Measurements from ENCODE around the gene INPP5F. TPM values are rescaled to one million over a fixed set of nuclear protein-coding genes. Genes with fewer than 3 reads are reported as not detected.
A peak's percentile ranks its signal among the peaks of the same experiment; 100 is the strongest.

The INPP5F gene
- total RNA-seq, 1 experiment from 2014 or later = 14.9 TPM

- peak; percentile 64 for DNase-seq (ENCODE audit: unreplicated experiment)
- POLR2A ChIA-PET = interaction anchor here (0.6 to 2.6 kb wide), 11 partner anchors 9 to 681 kb away, joined by 3 to 15 read pairs (median 4); partner anchors contain the start of genes BAG3, EIF3A, INPP5F and MCMBP
- TF ChIP-seq, protein P1, sequence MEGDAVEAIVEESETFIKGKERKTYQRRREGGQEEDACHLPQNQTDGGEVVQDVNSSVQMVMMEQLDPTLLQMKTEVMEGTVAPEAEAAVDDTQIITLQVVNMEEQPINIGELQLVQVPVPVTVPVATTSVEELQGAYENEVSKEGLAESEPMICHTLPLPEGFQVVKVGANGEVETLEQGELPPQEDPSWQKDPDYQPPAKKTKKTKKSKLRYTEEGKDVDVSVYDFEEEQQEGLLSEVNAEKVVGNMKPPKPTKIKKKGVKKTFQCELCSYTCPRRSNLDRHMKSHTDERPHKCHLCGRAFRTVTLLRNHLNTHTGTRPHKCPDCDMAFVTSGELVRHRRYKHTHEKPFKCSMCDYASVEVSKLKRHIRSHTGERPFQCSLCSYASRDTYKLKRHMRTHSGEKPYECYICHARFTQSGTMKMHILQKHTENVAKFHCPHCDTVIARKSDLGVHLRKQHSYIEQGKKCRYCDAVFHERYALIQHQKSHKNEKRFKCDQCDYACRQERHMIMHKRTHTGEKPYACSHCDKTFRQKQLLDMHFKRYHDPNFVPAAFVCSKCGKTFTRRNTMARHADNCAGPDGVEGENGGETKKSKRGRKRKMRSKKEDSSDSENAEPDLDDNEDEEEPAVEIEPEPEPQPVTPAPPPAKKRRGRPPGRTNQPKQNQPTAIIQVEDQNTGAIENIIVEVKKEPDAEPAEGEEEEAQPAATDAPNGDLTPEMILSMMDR (IDR thresholded peaks at IDR 0.05; ENCODE audit: unreplicated experiment) = no peak
- no peak overlapping the region for H3K4me3 Mint-ChIP-seq (ENCODE audit: unreplicated experiment)
- H3K27ac Mint-ChIP-seq (ENCODE audit: low read depth, unreplicated experiment) = no peak overlapping the region
- H3K36me3 Mint-ChIP-seq (ENCODE audit: insufficient read depth, unreplicated experiment) = peaks cover under 1% of the 10 kb centered on the region
- BruUV-seq (replicated peaks) = no TSS peak
- intact Hi-C loops (cut with micrococcal nuclease) = no loop called here
- H3K4me1 Mint-ChIP-seq (ENCODE audit: insufficient read depth, unreplicated experiment) = peaks cover 13% of the 10 kb centered on the region
- CTCF ChIA-PET = interaction anchor here (0.7 to 4.5 kb wide), 4 partner anchors 10 to 98 kb away, joined by 3 to 47 read pairs (median 4); no protein-coding TSS in a partner anchor
- no peaks in the 10 kb centered on the region for H3K9me3 Mint-ChIP-seq (ENCODE audit: unreplicated experiment)
- H3K27me3 Mint-ChIP-seq (ENCODE audit: insufficient read depth, unreplicated experiment) = no peaks in the 10 kb centered on the region
Measured at GRCh38 chr10:119761106-119761505, 35.3 kb downstream of the INPP5F start.

DNA sequence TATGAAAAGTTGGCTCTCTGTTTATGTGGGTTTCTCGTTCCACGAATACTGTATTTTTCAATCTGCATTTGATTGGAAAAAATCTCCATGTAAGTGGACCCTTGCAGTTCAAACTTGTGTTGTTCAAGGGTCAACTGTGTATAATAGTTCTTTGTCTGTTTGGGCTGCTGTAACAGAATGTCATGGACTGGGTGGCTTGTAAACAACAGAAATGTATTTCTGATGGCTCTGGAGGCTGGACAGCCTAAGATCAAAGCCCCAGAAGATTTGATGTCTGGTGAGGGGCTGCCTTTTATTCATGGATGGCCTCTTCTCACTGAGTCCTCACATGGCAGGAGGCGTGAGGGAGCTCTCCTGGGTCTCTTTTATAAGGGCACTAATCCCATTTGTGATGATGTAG lies 36.2 kb downstream of the INPP5F start:
- no peak overlapping the region for H3K27ac Mint-ChIP-seq (ENCODE audit: low read depth, unreplicated experiment)
- H3K27me3 Mint-ChIP-seq (ENCODE audit: insufficient read depth, unreplicated experiment) = no peaks in the 10 kb centered on the region
- ChIA-PET CTCF (interaction anchor here (1.7 to 4.5 kb wide), 3 partner anchors 12 to 153 kb away, joined by 4 to 47 read pairs (median 5); no protein-coding TSS in a partner anchor), POLR2A (interaction anchor here (1.0 to 1.4 kb wide), 2 partner anchors 11 to 109 kb away, joined by 3 to 7 read pairs; no protein-coding TSS in a partner anchor)
- DNase-seq (ENCODE audit: unreplicated experiment) = no peak
- no peak overlapping the region for H3K4me3 Mint-ChIP-seq (ENCODE audit: unreplicated experiment)
- H3K9me3 Mint-ChIP-seq (ENCODE audit: unreplicated experiment) = no peaks in the 10 kb centered on the region
- peaks cover 9% of the 10 kb centered on the region for H3K36me3 Mint-ChIP-seq (ENCODE audit: insufficient read depth, unreplicated experiment)
- H3K4me1 Mint-ChIP-seq (ENCODE audit: insufficient read depth, unreplicated experiment) = peaks cover 13% of the 10 kb centered on the region
- no TSS peak for BruUV-seq (replicated peaks)
- intact Hi-C loops (cut with micrococcal nuclease) = no loop called here
- TF ChIP-seq, protein P1 (IDR thresholded peaks at IDR 0.05; ENCODE audit: unreplicated experiment) = no peak

DNA sequence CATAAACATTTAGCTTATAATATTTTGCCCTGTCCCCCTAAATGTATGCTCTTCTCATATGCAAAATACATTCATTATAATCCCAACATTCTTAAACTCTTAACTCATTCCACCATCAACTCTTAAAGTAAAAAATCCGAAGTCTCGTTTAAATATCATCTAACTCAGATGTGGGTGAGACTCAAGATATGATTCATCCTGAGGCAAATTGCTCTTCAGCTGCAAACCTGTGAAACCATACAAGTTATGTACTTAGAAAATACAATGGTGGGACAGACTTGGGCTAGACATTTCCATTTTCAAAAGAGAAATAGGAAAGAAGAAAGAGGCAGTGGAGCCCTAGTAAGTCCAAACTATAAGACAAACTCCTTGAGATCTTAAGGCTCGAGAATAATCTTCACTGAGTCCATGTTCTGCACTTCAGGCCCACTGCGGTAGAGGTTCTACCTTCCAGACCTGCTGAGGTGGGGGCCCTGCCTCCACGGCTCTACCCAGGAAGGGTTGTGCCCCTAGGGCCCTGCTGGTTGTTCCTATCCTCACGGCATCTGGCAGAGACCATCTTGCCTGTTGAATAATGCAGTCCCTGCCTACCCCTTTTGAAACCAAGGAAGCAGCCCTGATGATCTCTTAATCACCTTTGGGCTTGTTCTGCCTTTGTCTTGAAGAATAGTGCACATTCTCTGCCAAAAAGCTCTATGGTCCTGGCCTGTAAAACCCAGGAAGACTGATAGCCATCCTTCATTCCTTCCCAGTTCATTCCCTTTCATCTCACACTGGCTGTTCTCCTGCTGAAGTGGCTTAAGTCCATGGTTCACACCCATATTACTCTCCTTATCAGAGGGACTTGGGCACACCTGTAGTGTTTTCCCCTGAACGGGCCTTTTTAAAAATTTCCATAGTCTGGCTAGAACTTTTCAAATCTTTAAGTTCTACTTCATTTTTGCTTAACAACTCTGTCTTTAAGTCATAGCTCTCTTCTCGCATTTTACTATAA lies 37.3 kb downstream of the INPP5F start:
- Mint-ChIP-seq H3K4me3 (ENCODE audit: unreplicated experiment) (no peak overlapping the region), H3K4me1 (ENCODE audit: insufficient read depth, unreplicated experiment) (peaks cover 14% of the 10 kb centered on the region), H3K36me3 (ENCODE audit: insufficient read depth, unreplicated experiment) (peaks cover 11% of the 10 kb centered on the region), H3K27me3 (ENCODE audit: insufficient read depth, unreplicated experiment) (no peaks in the 10 kb centered on the region), H3K27ac (ENCODE audit: low read depth, unreplicated experiment) (no peak overlapping the region), H3K9me3 (ENCODE audit: unreplicated experiment) (no peaks in the 10 kb centered on the region)
- intact Hi-C loops (cut with micrococcal nuclease) = no loop called here
- TF ChIP-seq, protein P1 (IDR thresholded peaks at IDR 0.05; ENCODE audit: unreplicated experiment) = no peak
- ChIA-PET POLR2A (interaction anchor here (1.0 kb wide), 1 partner anchor 110 kb away, joined by 3 read pairs; no protein-coding TSS in a partner anchor), CTCF (interaction anchor here (2.0 to 3.3 kb wide), 2 partner anchors 12 to 155 kb away, joined by 5 to 16 read pairs; no protein-coding TSS in a partner anchor)
- BruUV-seq (replicated peaks) = no TSS peak
- DNase-seq (ENCODE audit: unreplicated experiment) = no peak
